Smooth muscle cell (in vitro differentiated cells): ENCODE data around the gene TACC2. TPM values are rescaled to one million over a fixed set of nuclear protein-coding genes. Genes with fewer than 3 reads are reported as not detected.

Source experiments
- DNase-seq: peaks from one replicate; lab custom pipeline; 2025; ENCODE audit not compliant: unreplicated experiment; lab: John Stamatoyannopoulos, UW
- H2AFZ ChIP-seq: fragments of 200-600 bp; sonication (generic); 2 replicates; pipeline ENCODE4 v1.6.0; 2016; ENCODE audit warnings: antibody characterized with exemption, low read depth, mild to moderate bottlenecking
- H3F3A ChIP-seq: fragments of 200-600 bp; sonication (generic); 2 replicates; pipeline ENCODE4 v1.6.0; 2017; ENCODE audit warnings: antibody characterized with exemption, low read depth
- H3K27ac ChIP-seq: fragments of 200-600 bp; sonication (generic); 2 replicates; pipeline ENCODE4 v1.5.1; 2016; ENCODE audit warnings: low read depth, mild to moderate bottlenecking
- H3K27me3 ChIP-seq: fragments of 200-600 bp; sonication (generic); 2 replicates; pipeline ENCODE4 v1.6.1; 2016; ENCODE audit warnings: low read depth, mild to moderate bottlenecking
- H3K36me3 ChIP-seq: fragments of 200-600 bp; sonication (generic); 2 replicates; pipeline ENCODE4 v1.5.1; 2016; ENCODE audit warnings: low read depth
- H3K4me1 ChIP-seq: fragments of 200-600 bp; sonication (generic); 2 replicates; pipeline ENCODE4 v1.5.1; 2016; ENCODE audit warnings: low read depth
- H3K4me2 ChIP-seq: fragments of 200-600 bp; sonication (generic); 2 replicates; pipeline ENCODE4 v1.6.0; 2016; ENCODE audit warnings: mild to moderate bottlenecking
- H3K4me3 ChIP-seq: fragments of 200-600 bp; sonication (generic); 2 replicates; pipeline ENCODE4 v1.5.1; 2016; ENCODE audit warnings: mild to moderate bottlenecking
- H3K79me2 ChIP-seq: fragments of 200-600 bp; sonication (generic); 2 replicates; pipeline ENCODE4 v1.6.0; 2016; ENCODE audit warnings: low read depth, mild to moderate bottlenecking
- H3K9ac ChIP-seq: fragments of 200-600 bp; sonication (generic); 2 replicates; pipeline ENCODE4 v1.6.0; 2016; ENCODE audit warnings: low read depth
- H3K9me3 ChIP-seq: fragments of 200-600 bp; sonication (generic); replicated peaks from 2 replicates; pipeline ENCODE4 v1.5.1; 2016; ENCODE audit warnings: low read depth
- H4K20me1 ChIP-seq: fragments of 200-600 bp; sonication (generic); 2 replicates; pipeline ENCODE4 v1.6.0; 2016; ENCODE audit warnings: low read depth
- CTCF ChIP-seq: fragments of 200-600 bp; sonication (generic); IDR thresholded peaks from 2 replicates; pipeline ENCODE4 v1.5.1; 2017; ENCODE audit warnings: borderline replicate concordance, mild to moderate bottlenecking, antibody characterized with exemption; ENCODE audit not compliant: insufficient read depth, poor library complexity, severe bottlenecking
- WGBS: methylation state at CpG from one replicate; pipeline ENCODE4 v1.1.7; 2016; ENCODE audit warnings: low lambda C conversion rate; 5-methylcytosine and 5-hydroxymethylcytosine counted together
- polyA plus RNA-seq: library from polyadenylated mRNA; unstranded; fragments of >200 nt; fragmentation: Nextera tagmentation; extraction: Ambion mirVana; gene quantifications from 2 replicates; pipeline ENCODE4 v1.2.1, GENCODE V29; 2016
- total RNA-seq: library from RNA; depleted of rRNA; stranded (reverse); fragments of >200 nt; gene quantifications from 2 replicates; pipeline ENCODE4 v1.2.3, GENCODE V29; 2014

TACC2 gene
- total and polyA plus RNA-seq, 2 experiments from 2014 or later = 2.8 to 7.6 TPM

GRCh38 chr10:122240401-122240800, 251.4 kb downstream of the TACC2 start:
- Histone ChIP-seq H3K9ac (no peak overlapping the region), H4K20me1 (no peaks in the 10 kb centered on the region), H3K27ac (no peak overlapping the region), H3K4me2 (no peak overlapping the region), H3K27me3 (no peaks in the 10 kb centered on the region), H2AFZ (no peak overlapping the region), H3K4me1 (no peaks in the 10 kb centered on the region), H3F3A (no peaks in the 10 kb centered on the region), H3K36me3 (no peaks in the 10 kb centered on the region), H3K9me3 (no peaks in the 10 kb centered on the region), H3K4me3 (no peak overlapping the region), H3K79me2 (no peaks in the 10 kb centered on the region)
- no peak for DNase-seq
- 98% methylated on average over 6 of the region's 6 CpGs for WGBS
- no peak for TF ChIP-seq CTCF

GRCh38 chr10:122241836-122242235, 252.9 kb downstream of the TACC2 start:
- Histone ChIP-seq H3K27ac (no peak overlapping the region), H3K36me3 (no peaks in the 10 kb centered on the region), H3K4me3 (no peak overlapping the region), H3K9me3 (no peaks in the 10 kb centered on the region), H3F3A (no peaks in the 10 kb centered on the region), H4K20me1 (no peaks in the 10 kb centered on the region), H2AFZ (no peak overlapping the region), H3K4me1 (no peaks in the 10 kb centered on the region), H3K27me3 (no peaks in the 10 kb centered on the region), H3K79me2 (no peaks in the 10 kb centered on the region), H3K4me2 (no peak overlapping the region), H3K9ac (no peak overlapping the region)
- WGBS = 95% methylated on average over 8 of the region's 8 CpGs
- TF ChIP-seq CTCF = no peak
- DNase-seq = no peak

DNA sequence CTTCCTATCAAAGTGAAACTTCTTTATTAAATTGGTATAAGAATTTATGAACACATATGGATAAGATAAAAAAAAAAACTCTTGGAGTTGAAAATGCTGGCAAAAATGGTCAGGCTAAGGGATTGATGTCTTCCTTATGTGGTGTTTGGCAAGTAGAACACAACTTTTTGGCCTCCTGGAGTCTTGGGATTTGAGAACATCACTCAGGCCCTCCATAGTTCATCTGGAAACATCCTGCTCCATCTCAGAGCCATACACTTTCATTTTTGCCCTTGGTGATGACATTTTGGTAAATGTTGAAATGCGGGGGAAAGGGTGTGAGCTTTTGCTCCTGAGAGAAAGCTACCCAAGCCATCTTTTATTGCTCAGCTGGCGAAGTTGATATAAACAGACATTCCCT, 254.6 kb downstream of the TACC2 start:
- H3K9me3 ChIP-seq = no peaks in the 10 kb centered on the region
- no peaks in the 10 kb centered on the region for H3K4me1 ChIP-seq
- 95% methylated on average over 2 of the region's 2 CpGs for WGBS
- H3K9ac ChIP-seq = no peak overlapping the region
- H3F3A ChIP-seq = no peaks in the 10 kb centered on the region
- no peaks in the 10 kb centered on the region for H3K27me3 ChIP-seq
- no peak for TF ChIP-seq CTCF
- no peaks in the 10 kb centered on the region for H3K36me3 ChIP-seq
- H3K27ac ChIP-seq = no peak overlapping the region
- H3K4me3 ChIP-seq = no peak overlapping the region
- no peak overlapping the region for H3K4me2 ChIP-seq
- no peak for DNase-seq
- no peaks in the 10 kb centered on the region for H4K20me1 ChIP-seq
- H2AFZ ChIP-seq = no peak overlapping the region
- H3K79me2 ChIP-seq = no peaks in the 10 kb centered on the region
